ENCODE measurements around the gene THSD4. TPM values are rescaled to one million over a fixed set of nuclear protein-coding genes. Genes with fewer than 3 reads are reported as not detected.
A peak's percentile ranks its signal among the peaks of the same experiment; 100 is the strongest.
"Not testable (repeated sequence)": the region's sequence is repeated elsewhere in the genome, so short reads cannot be mapped to it uniquely, and the experiment has no call there.

The THSD4 gene
- total and polyA plus RNA-seq, 8 donors, result 15.7 to 43.3 (median 19.1) TPM

- intact Hi-C loops (cut with DNase I), result no loop called here
- peaks cover 0 to 3% of the 10 kb centered on the region in 2 donors for H3K36me3 ChIP-seq
Observed at GRCh38 chr15:71256934-71257664, 141.8 kb downstream of the THSD4 start.

GRCh38 chr15:71259866-71260265, 144.6 kb downstream of the THSD4 start:
- no peak overlapping the region for H3K4me3 ChIP-seq
- DNase-seq, result no peak
- ATAC-seq, result no peak
- peaks cover 0 to 3% of the 10 kb centered on the region in 2 donors for H3K36me3 ChIP-seq
- H3K27me3 ChIP-seq, result no peaks in the 10 kb centered on the region
- H3K9me3 ChIP-seq, result no peaks in the 10 kb centered on the region
- no peak overlapping the region for H3K27ac ChIP-seq
- intact Hi-C loops (cut with DNase I), result no loop called here
- no peaks in the 10 kb centered on the region for H3K4me1 ChIP-seq
- TF ChIP-seq CTCF (IDR thresholded peaks at IDR 0.05), result no peak

More at GRCh38 chr15:71256934-71257664, 141.8 kb downstream of the THSD4 start:
- ATAC-seq (no peak), DNase-seq (peak in 2 of 4 donors; percentile 56 to 78)
- no peaks in the 10 kb centered on the region for H3K9me3 ChIP-seq
- no peak overlapping the region for H3K4me3 ChIP-seq
- no peak overlapping the region for H3K27ac ChIP-seq
- no peak for TF ChIP-seq CTCF (IDR thresholded peaks at IDR 0.05)
- no peaks in the 10 kb centered on the region for H3K4me1 ChIP-seq
- H3K27me3 ChIP-seq, result no peaks in the 10 kb centered on the region

- Histone ChIP-seq H3K4me1 (no peaks in the 10 kb centered on the region), H3K27me3 (no peaks in the 10 kb centered on the region), H3K36me3 (peaks cover 0 to 3% of the 10 kb centered on the region in 2 donors), H3K27ac (no peak overlapping the region), H3K9me3 (no peaks in the 10 kb centered on the region), H3K4me3 (no peak overlapping the region)
- intact Hi-C loops (cut with DNase I), result no loop called here
- DNase-seq (no peak), ATAC-seq (no peak)
- TF ChIP-seq CTCF (IDR thresholded peaks at IDR 0.05), result no peak
Observed at GRCh38 chr15:71261418-71261817, 146.1 kb downstream of the THSD4 start.

GRCh38 chr15:71261909-71262308, 146.6 kb downstream of the THSD4 start:
- H3K27ac ChIP-seq, result no peak overlapping the region
- H3K9me3 ChIP-seq, result no peaks in the 10 kb centered on the region
- no peaks in the 10 kb centered on the region for H3K27me3 ChIP-seq
- H3K36me3 ChIP-seq, result peaks cover 0 to 3% of the 10 kb centered on the region in 2 donors
- no peak overlapping the region for H3K4me3 ChIP-seq
- no peak for TF ChIP-seq CTCF (IDR thresholded peaks at IDR 0.05)
- no peaks in the 10 kb centered on the region for H3K4me1 ChIP-seq
- intact Hi-C loops (cut with DNase I), result no loop called here
- ATAC-seq, result no peak
- DNase-seq, result no peak

- Histone ChIP-seq H3K36me3 (peaks cover 0 to 3% of the 10 kb centered on the region in 2 donors), H3K4me1 (no peaks in the 10 kb centered on the region), H3K27me3 (no peaks in the 10 kb centered on the region), H3K9me3 (no peaks in the 10 kb centered on the region), H3K27ac (no peak overlapping the region), H3K4me3 (no peak overlapping the region)
- intact Hi-C loops (cut with DNase I), result no loop called here
- no peak for TF ChIP-seq CTCF (IDR thresholded peaks at IDR 0.05)
- ATAC-seq (no peak), DNase-seq (no peak)
Observed at GRCh38 chr15:71262599-71262998, 147.3 kb downstream of the THSD4 start.

- intact Hi-C loops (cut with DNase I), result not testable (repeated sequence)
Observed at GRCh38 chr15:71265606-71266005, 150.3 kb downstream of the THSD4 start.

More at GRCh38 chr15:71265606-71266005, 150.3 kb downstream of the THSD4 start:
- H3K9me3 ChIP-seq, ATAC-seq, H3K36me3 ChIP-seq, H3K4me1 ChIP-seq, H3K27ac ChIP-seq, H3K4me3 ChIP-seq, H3K27me3 ChIP-seq, DNase-seq: not testable (repeated sequence)
